Ovary (tissue), 3 donors: Measurements from ENCODE around the gene DCHS2.

Experiments
- CTCF ChIP-seq, 3 donors: fragments of 450-650 bp in 2 of 3; fragments of 200-600 bp in 1 of 3; IDR thresholded peaks; one replicate each; pipeline versions ENCODE4 v1.5.1 to v1.8.0; 2016 to 2022; ENCODE audit warnings: antibody characterized with exemption in 3 of 3, mild to moderate bottlenecking in 1 of 3
- EP300 ChIP-seq: sonication (generic); formaldehyde crosslinking; IDR thresholded peaks from one replicate; pipeline ENCODE4 v1.6.1; 2017; ENCODE audit warnings: antibody characterized with exemption
- POLR2A ChIP-seq: fragments of 450-650 bp; IDR thresholded peaks from one replicate; pipeline ENCODE4 v1.6.1; 2017; ENCODE audit warnings: antibody characterized with exemption, mild to moderate bottlenecking, moderate library complexity
- donor health status: DM: no; HTN: no; CAD: no.

- no peak for TF ChIP-seq CTCF (IDR thresholded peaks at IDR 0.05)
- no peak for TF ChIP-seq EP300
- TF ChIP-seq POLR2A = no peak
Measured at GRCh38 chr4:154475820-154476219, 15.8 kb downstream of the DCHS2 start.
